K562 (cell line): ENCODE data around the gene NTN3. TPM values are rescaled to one million over a fixed set of nuclear protein-coding genes. Genes with fewer than 3 reads are reported as not detected.

Source experiments
- ATAC-seq: fragments of 200-7000 bp; cut with Tn5 transposase; 3 replicates; pipeline ENCODE4 v1.9.1; 2020; ENCODE audit warnings: moderate library complexity
- BruUV-seq: library from RNA; stranded (reverse); fragments of 400-500 nt; replicated peaks from 2 replicates; lab custom pipeline; 2021; lab: Mats Ljungman, UMichigan
- CTCF ChIA-PET: fragments of 300-600 bp; formaldehyde crosslinking; extraction: SDS; loops from one replicate; lab custom pipeline; 2021; ENCODE audit warnings: low intra/inter-chr PET ratio; lab: Yijun Ruan, JAX
- POLR2A ChIA-PET: fragments of 300-600, 350-650 bp; sonication (Branson Sonifier 250); formaldehyde crosslinking; extraction: SDS; loops from one replicate; lab custom pipeline; 2021; ENCODE audit warnings: antibody characterized with exemption, inconsistent platforms; lab: Yijun Ruan, JAX
- DNase-seq, 4 experiments: peaks; one replicate each; pipeline versions ENCODE4 v3.0.0 to v3.0.0-alpha.2; 2011 to 2018; ENCODE audit warnings: low spot score in 3 of 4, mixed read lengths in 3 of 4; ENCODE audit errors: extremely low read depth in 1 of 4
- FAIRE-seq: peaks from 2 replicates; lab custom pipeline; 2011; peaks lifted over from hg19 to GRCh38; lab: Jason Lieb, UNC
- H2AFZ ChIP-seq: 2 replicates; pipeline ENCODE4 v1.6.0; 2011; ENCODE audit warnings: low read depth, low read length, control low read depth, inconsistent platforms
- H3K27ac ChIP-seq: fragments of 200-600 bp; 3 replicates; pipeline ENCODE4 v1.8.0; 2011; ENCODE audit warnings: low read depth, mild to moderate bottlenecking, control low read depth, inconsistent platforms, low read length, moderate library complexity, mixed read lengths; ENCODE audit errors: extremely low read depth
- H3K27me3 ChIP-seq, 2 experiments: fragments of 300-600 bp in 1 of 2; 2 replicates in 1 of 2; 3 replicates in 1 of 2; pipeline versions ENCODE4 v1.6.0 to v1.8.0; 2011; ENCODE audit warnings: inconsistent platforms in 2 of 2, low read length in 2 of 2, mild to moderate bottlenecking in 1 of 2, mixed read lengths in 1 of 2, moderate library complexity in 1 of 2; ENCODE audit not compliant: control insufficient read depth in 2 of 2, insufficient read depth in 2 of 2
- H3K36me3 ChIP-seq: fragments of 300-600 bp; 3 replicates; pipeline ENCODE4 v1.8.0; 2011; ENCODE audit warnings: mild to moderate bottlenecking, low read length, inconsistent platforms; ENCODE audit not compliant: control insufficient read depth, insufficient read depth
- H3K4me1 ChIP-seq, 2 experiments: fragments of 200-600 bp in 1 of 2; replicated peaks in 1 of 2; 2 replicates in 1 of 2; 3 replicates in 1 of 2; pipeline versions ENCODE4 v1.5.1 to v1.8.0; 2011; ENCODE audit warnings: inconsistent platforms in 2 of 2, low read length in 2 of 2, mild to moderate bottlenecking in 1 of 2, mixed read lengths in 1 of 2, moderate library complexity in 1 of 2; ENCODE audit not compliant: control insufficient read depth in 2 of 2, insufficient read depth in 2 of 2
- H3K4me2 ChIP-seq: 2 replicates; pipeline ENCODE4 v1.6.1; 2011; ENCODE audit warnings: low read length, control low read depth, inconsistent platforms, mixed read lengths; ENCODE audit not compliant: insufficient read depth
- H3K4me3 ChIP-seq: fragments of 200-600 bp; sonication (generic), shearing (Covaris generic); 2 replicates; pipeline ENCODE4 v1.5.1; 2016; ENCODE audit warnings: control low read depth, inconsistent platforms
- H3K79me2 ChIP-seq: fragments of 200-600 bp; 3 replicates; pipeline ENCODE4 v1.8.0; 2011; ENCODE audit warnings: low read length, inconsistent platforms; ENCODE audit not compliant: control insufficient read depth, insufficient read depth
- H3K9ac ChIP-seq, 2 experiments: 2 replicates each; pipeline versions ENCODE4 v1.6.0 to v1.6.1; 2011; ENCODE audit warnings: low read depth in 2 of 2, low read length in 2 of 2, control low read depth in 1 of 2, inconsistent platforms in 1 of 2, mild to moderate bottlenecking in 1 of 2, mixed read lengths in 1 of 2; ENCODE audit not compliant: insufficient read depth in 1 of 2
- H3K9me1 ChIP-seq: one replicate; pipeline ENCODE4 v1.6.0; 2011; ENCODE audit warnings: inconsistent platforms, mild to moderate bottlenecking, low read length, moderate library complexity; ENCODE audit not compliant: control insufficient read depth, insufficient read depth
- H3K9me3 ChIP-seq: replicated peaks from 2 replicates; pipeline ENCODE4 v1.5.1; 2011; ENCODE audit warnings: low read depth, low read length, inconsistent platforms; ENCODE audit not compliant: control insufficient read depth, insufficient read depth
- H4K20me1 ChIP-seq: replicated peaks from 2 replicates; pipeline ENCODE4 v1.6.1; 2011; ENCODE audit warnings: low read length, inconsistent platforms, mixed read lengths; ENCODE audit not compliant: control insufficient read depth, insufficient read depth
- ETS1 ChIP-seq: conservative IDR thresholded peaks from 2 replicates; pipeline ENCODE4 v1.6.1; 2011; ENCODE audit warnings: low read depth, mild to moderate bottlenecking, low read length; ENCODE audit not compliant: control insufficient read depth
- ETS2 ChIP-seq: IDR thresholded peaks from 2 replicates; pipeline ENCODE4 v1.6.1; 2016; ENCODE audit warnings: borderline replicate concordance, missing genetic modification characterization, mild to moderate bottlenecking, moderate library complexity, missing compliant biosample characterization; ENCODE audit not compliant: poor library complexity, severe bottlenecking
- NFIC ChIP-seq: fragments of 450-650 bp; IDR thresholded peaks from 2 replicates; pipeline ENCODE4 v1.6.1; 2017; ENCODE audit warnings: mild to moderate bottlenecking, inconsistent platforms
- NFIX ChIP-seq: fragments of 250-450 bp; sonication (Bioruptor Pico); IDR thresholded peaks from 2 replicates; pipeline ENCODE4 v1.4.0; 2020; ENCODE audit warnings: low read depth, mild to moderate bottlenecking, moderate library complexity
- NFYB ChIP-seq: IDR thresholded peaks from 2 replicates; pipeline ENCODE4 v1.6.1; 2011; ENCODE audit warnings: mild to moderate bottlenecking, moderate library complexity; ENCODE audit not compliant: insufficient read length; ENCODE audit errors: extremely low read depth
- ZNF121 ChIP-seq: sonication (generic); formaldehyde crosslinking; conservative IDR thresholded peaks from 2 replicates; pipeline ENCODE4 v1.8.0; 2022; ENCODE audit warnings: missing genetic modification reagents
- WGBS: fragments of 100-300 bp; shearing (Covaris generic); methylation state at CpG from one replicate; pipeline ENCODE4 v1.1.6; 2016; ENCODE audit warnings: low coverage, mixed read lengths; ENCODE audit not compliant: insufficient coverage; ENCODE audit errors: missing lambda C conversion rate; 5-methylcytosine and 5-hydroxymethylcytosine counted together
- in situ Hi-C: fragments of 300-500 bp; cut with MboI; formaldehyde crosslinking; loops from 4 replicates; pipeline ENCODE4 v1.15.0; 2018; ENCODE audit warnings: inconsistent platforms, mixed read lengths
- intact Hi-C: fragments of 100-400 bp; cut with micrococcal nuclease; formaldehyde crosslinking; loops from 2 replicates; pipeline ENCODE4 v1.14.2; 2022
- polyA plus RNA-seq, 8 experiments: library from polyadenylated mRNA; depleted of rRNA in 4 of 8; stranded (reverse) in 5 of 8; unstranded in 3 of 8; fragments of >200 nt; fragmentation: Nextera tagmentation in 2 of 8; fragmentation: Illumina TruSeq in 1 of 8; extraction: Ambion mirVana in 2 of 8; extraction: Trizol in 1 of 8; gene quantifications; 2 replicates each; pipeline versions ENCODE4 v1.2.1 to v1.2.3, GENCODE V29; 2011 to 2014; ENCODE audit warnings: inconsistent platforms in 1 of 8, missing spikeins in 1 of 8
- total RNA-seq, 7 experiments: library from RNA; depleted of rRNA in 6 of 7; stranded (reverse); fragments of >200 nt in 6 of 7; fragmentation: Illumina TruSeq in 2 of 7; extraction: Trizol in 2 of 7; gene quantifications; 2 replicates each; pipeline versions ENCODE4 v1.2.1 to v1.2.3, GENCODE V29; 2011 to 2021; ENCODE audit warnings: low replicate concordance in 1 of 7

The NTN3 gene
- total and polyA plus RNA-seq, 9 of the 15 experiments (the other 6 are each of a cell fraction or from before 2014, with no cell fraction given) = not detected

DNA sequence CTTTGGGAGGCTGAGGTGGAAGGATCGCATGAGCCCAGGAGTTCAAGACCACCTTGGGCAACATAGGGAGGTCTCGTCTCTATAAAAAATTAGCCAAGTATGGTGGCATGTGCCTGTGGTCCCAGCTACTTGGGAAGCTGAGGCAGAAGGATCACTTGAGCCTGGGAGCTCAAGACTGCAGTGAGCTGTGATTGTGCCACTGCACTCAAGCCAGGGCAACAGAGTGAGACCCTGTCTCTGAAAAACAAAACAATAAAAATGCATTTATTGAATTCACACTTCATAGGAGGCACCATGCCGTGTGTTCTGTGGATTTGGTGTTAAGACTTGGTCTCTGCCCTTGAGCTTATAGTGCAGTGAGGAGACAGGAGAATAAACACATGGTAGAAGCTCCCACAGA lies 6.2 kb downstream of the NTN3 start:
- BruUV-seq = no TSS peak
- intact Hi-C loops (no loop called here), in situ Hi-C loops (no loop called here)
- no peak overlapping the region for H2AFZ ChIP-seq
- no peak overlapping the region for H3K4me2 ChIP-seq
- ChIA-PET CTCF (no interaction called here), POLR2A (interaction anchor here (0.6 to 1.0 kb wide), 5 partner anchors 24 to 263 kb away, joined by 3 read pairs; partner anchors contain the start of gene PGP)
- H3K9me1 ChIP-seq = no peaks in the 10 kb centered on the region
- ATAC-seq (no peak), DNase-seq (no peak), FAIRE-seq (no peak)
- peaks cover 80% of the 10 kb centered on the region for H3K79me2 ChIP-seq
- H3K9ac ChIP-seq = peak overlapping the region in 1 of 2 experiments; percentile 77; a peak in 1 of 4 replicates
- no peaks in the 10 kb centered on the region for H3K9me3 ChIP-seq
- H4K20me1 ChIP-seq = peaks cover 3% of the 10 kb centered on the region; the same call in 1 of the 2 replicates
- H3K36me3 ChIP-seq = peaks cover 22% of the 10 kb centered on the region; the same call in 1 of the 3 replicates
- WGBS = 82% methylated on average over 3 of the region's 3 CpGs
- H3K4me1 ChIP-seq = peaks cover 56 to 93% of the 10 kb centered on the region in 2 experiments
- TF ChIP-seq ZNF121 (CRISPR knock-in tag) = peak; percentile 64; the same call in 1 of the 2 replicates
- TF ChIP-seq ETS1 = no peak
- H3K4me3 ChIP-seq = no peak overlapping the region
- no peak overlapping the region for H3K27ac ChIP-seq
- no peaks in the 10 kb centered on the region for H3K27me3 ChIP-seq

- Histone ChIP-seq H3K9ac (peak overlapping the region in 1 of 2 experiments; percentile 77; a peak in 2 of 4 replicates), H3K27me3 (no peaks in the 10 kb centered on the region), H3K79me2 (peaks cover 89% of the 10 kb centered on the region), H3K27ac (no peak overlapping the region), H3K4me3 (no peak overlapping the region), H3K4me2 (peak overlapping the region; percentile 7; the same call in 1 of the 2 replicates), H4K20me1 (peaks cover 3% of the 10 kb centered on the region; the same call in 1 of the 2 replicates), H2AFZ (no peak overlapping the region), H3K36me3 (peaks cover 22% of the 10 kb centered on the region; the same call in 2 of the 3 replicates), H3K4me1 (peaks cover 54 to 93% of the 10 kb centered on the region in 2 experiments), H3K9me1 (no peaks in the 10 kb centered on the region), H3K9me3 (no peaks in the 10 kb centered on the region)
- no TSS peak for BruUV-seq
- ChIA-PET CTCF (no interaction called here), POLR2A (interaction anchor here (0.9 to 1.0 kb wide), 2 partner anchors 23 to 173 kb away, joined by 3 read pairs; no protein-coding TSS in a partner anchor)
- WGBS = 87% methylated on average over 8 of the region's 8 CpGs
- DNase-seq (no peak), FAIRE-seq (no peak), ATAC-seq (no peak)
- in situ Hi-C loops = no loop called here
- TF ChIP-seq NFIX = peak; percentile 33; the same call in 1 of the 2 replicates
- no peak for TF ChIP-seq NFYB
- peak; percentile 93 for TF ChIP-seq NFIC
- no peak for TF ChIP-seq ETS2 (tag)
- intact Hi-C loops = no loop called here
These were observed 7.2 kb downstream of the NTN3 start for GRCh38 chr16:2478279-2478678.
